IPS-NIHi11 (cell line): ENCODE measurements around the gene IFT52.

ENCODE experiments used
- DNase-seq: peaks from one replicate; pipeline ENCODE4 v3.0.0; 2012; ENCODE audit warnings: mixed read lengths, low spot score

The IFT52 gene, protein sequence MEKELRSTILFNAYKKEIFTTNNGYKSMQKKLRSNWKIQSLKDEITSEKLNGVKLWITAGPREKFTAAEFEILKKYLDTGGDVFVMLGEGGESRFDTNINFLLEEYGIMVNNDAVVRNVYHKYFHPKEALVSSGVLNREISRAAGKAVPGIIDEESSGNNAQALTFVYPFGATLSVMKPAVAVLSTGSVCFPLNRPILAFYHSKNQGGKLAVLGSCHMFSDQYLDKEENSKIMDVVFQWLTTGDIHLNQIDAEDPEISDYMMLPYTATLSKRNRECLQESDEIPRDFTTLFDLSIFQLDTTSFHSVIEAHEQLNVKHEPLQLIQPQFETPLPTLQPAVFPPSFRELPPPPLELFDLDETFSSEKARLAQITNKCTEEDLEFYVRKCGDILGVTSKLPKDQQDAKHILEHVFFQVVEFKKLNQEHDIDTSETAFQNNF

DNA sequence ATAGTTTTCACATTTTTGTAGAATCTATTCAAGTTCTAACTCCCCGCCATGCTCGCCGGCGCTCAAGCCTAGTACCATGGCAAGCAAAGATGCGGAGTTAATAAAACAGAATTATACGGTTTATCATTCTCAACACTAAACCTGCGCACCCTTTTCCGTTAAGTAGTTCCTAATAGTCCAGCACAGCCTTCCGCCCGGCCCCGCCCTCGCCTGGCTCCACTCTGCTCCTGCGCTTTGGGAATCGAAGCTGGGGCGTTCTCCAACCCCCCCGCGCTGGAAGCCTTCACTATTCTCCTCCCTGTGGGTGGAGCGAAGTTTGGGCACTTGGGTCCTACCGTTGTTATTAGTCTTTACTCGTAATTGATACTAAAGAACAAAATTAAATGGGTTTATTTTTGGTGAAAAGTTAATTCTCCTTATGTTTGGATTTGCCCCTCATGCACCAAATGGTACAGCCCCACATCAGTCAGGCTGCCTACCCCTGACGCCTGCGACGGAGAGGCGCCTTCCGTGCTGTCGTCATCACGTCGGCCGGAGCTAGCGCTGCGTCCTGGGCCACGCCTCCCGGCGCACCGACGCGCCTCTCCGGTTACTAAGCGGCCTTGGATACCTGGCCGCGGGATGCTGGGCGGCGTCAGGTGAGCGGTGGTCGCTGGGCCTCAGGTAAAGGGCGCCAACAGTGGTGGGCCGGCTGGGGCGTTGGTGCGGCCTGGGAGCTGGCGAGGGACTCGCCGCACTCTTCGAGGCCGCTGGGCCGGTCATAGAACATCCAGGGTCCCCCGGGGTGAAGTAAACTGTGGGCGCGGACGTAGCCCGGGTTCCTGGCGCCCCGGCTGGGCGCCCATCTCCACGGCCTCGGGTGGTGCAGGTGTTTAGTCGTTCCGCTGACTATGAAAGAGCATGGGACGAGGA is at the start of gene IFT52:
TSS of gene IFT52 (plus strand) at position 546 of the 912 bp plus-strand sequence. CDS start 3,762 bp downstream, outside the sequence.
- DNase-seq, result peak; percentile 97

DNA sequence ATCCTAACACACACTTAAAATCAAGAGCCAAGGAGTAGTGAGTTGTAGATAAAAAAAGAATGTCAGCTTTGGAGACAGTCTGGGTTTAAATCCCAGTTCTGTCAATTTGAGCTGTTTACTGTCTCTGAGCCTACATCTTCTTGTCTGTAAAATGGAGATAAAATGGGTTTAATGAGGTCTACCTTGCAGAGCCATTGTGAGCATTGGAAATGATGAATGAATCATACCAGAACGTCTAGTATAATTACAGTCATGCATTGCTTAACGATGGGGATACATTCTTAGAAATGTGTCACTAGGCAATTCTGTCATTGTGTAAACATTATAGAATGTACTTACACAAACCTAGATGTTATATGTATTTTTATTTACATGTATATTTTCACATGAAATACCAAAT is 49.5 kb upstream of the IFT52 start:
- no peak for DNase-seq

DNA sequence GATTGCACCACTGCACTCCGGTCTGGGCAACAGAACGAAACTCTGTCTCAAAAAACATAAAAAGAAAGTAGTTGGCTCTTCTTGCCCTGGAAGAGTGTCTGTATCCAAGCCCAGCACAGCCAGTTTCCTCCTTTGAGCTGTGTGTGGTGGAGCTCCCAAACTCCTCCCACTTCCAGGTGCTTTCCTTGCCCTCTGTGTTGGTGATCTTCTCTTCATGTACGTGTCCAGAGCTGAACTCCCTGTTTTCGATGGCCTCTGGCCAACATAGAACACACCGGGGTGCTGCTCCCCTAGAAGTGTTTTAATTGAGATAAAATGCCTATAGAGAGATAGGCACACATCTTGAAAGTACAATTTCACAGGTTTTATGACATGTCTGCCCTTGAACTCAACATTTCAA is 48.6 kb upstream of the IFT52 start:
- no peak for DNase-seq

DNA sequence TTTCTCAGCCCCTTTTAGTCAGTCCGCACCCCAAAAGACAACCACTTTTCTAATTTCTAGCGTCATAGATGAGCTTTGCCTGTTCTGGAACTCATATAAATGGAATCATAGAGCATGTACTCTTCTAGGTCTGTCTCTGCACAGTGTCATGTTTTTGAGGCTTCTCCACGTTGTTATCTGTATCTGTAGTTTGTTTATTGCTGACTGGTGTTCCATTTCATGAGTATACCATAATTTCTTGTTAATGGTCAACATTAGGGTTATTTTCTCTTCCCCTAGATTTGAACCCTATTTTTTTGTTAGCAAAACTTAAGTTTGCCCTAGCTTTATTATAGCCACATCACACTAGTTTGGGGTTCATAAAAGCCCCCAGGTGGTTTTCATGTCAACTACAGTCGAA is 48.1 kb upstream of the IFT52 start:
- DNase-seq, result no peak

DNA sequence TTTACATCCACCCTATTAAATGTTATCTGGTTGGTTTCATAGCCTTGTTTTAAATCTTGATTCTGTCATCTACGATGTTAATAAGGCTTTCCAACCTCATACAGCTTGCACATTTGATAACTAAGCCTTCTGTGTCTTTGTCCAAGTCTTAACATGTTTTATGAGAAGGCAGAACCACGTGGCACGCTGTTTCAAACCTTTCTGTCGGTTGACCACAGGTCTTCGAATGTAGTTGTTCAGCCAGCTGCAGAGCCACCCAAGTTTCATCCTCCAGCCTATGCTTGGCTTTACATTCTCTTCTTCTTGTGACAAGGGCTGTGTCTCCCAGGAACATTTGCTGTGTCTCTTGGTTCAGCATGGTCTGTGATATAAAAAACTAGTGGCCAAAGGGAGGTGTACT is 47.6 kb upstream of the IFT52 start:
- DNase-seq, result no peak

DNA sequence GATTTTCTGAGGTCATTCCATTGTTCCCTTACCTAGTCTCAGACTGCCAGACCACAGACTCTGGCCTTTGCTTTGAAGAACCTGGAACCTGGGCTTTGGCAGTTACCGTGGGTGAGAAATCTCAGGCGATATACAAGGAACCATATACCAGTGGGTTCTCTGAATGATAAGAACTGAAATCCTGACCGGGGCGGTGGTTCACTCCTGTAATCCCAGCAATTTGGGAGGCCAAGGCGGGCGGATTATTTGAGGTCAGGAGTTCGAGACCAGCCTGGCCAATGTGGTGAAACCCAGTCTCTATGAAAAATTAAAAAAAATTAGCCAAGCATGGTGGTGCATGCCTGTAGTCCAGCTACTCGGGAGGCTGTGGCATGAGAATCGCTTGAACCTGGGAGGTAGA is 46.2 kb upstream of the IFT52 start:
- no peak for DNase-seq

DNA sequence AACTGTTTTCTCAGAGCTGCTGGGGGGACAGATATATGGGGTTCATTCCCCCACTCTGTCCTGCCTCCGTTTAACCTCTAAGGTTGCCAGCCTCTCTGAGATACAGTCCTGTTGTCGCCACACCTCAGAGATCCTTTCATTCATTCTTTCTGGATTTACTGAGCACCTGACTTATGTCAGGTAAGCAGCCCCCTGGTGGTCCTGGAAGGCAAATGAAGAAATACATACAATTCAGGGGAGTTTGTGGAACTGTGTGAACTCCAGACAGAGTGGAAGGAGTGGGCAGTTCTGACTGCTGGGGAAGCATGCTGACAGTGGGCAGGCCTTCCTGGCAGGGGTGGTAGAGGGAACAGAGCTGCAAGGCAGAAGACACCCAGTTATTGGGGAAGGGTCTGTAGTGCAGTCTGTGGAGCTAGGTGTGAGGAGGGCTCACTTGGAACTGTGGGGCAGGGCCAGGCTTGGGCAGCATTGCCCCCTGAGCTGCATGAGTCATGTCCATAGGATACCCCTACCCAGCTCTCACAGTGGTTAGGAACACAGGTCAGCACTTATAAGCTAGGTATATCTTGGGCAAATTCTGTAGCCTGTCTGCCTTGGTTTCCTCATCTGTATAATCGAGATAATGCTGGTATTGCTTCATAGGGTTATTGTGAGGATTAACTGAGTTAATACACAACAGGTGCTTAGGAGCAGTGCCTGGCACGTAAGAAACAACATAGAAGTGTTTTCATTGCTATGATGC is 44.7 kb upstream of the IFT52 start:
- DNase-seq, result no peak

DNA sequence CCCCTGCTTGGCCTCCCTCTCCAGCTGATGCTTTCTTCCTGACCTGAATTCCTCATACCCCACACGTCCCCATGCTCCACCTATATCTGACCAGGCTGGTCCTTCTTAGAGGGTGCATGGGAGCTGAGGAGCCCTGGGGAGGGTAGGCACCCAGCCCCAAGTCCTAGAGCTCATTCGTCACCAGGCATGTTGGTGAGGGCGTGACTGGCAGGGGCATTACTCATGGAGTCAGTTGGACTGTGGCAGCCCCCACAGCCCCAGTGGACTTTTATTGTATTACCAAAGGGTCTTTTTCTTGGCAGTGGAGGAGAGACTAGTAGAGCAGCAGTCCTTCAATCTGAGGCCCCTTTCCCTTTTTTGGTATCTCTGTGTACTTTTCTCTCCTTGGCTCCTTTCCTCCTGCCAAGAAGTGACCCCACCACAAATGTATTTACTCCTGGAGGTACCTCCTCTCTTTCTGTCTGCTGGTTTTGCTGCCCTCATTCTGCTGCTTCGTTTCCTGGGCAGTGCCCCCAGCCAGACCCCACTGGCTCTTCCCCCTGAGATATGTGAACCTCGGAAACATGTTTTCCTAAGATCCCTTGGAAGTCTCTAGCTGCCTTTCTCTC is 42.4 kb upstream of the IFT52 start:
- no peak for DNase-seq

DNA sequence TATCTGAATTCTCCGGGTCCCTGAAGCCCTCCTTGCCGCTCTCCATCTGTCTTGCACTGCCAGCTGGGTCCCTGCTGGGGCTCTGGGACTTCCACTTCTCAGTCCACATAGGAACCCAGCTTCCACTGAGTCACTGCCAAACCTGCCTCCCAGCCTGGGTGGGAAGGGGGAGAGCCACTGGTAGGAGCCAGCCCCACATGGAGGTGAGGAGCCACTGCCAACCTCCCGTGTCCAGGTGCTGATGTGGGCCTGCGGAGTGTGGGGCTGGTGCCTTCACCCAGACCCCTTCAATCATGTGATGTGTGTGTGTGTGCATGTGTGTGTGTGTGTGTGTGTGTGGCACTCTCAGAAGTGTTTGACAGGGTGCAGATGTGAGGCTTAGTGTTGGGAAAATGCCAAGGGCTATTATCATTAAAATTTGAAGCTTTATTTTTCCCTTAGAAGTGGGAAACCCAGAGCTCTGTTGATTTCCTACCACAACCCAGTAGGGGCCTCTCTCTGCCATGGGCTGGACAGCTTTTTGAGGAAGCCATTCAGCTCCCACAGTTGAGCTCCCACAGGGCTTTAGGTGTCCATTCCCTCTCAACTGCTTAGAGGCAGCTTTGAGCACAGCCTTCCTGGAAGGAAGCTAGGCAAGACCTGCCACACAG is 41.2 kb upstream of the IFT52 start:
- no peak for DNase-seq

DNA sequence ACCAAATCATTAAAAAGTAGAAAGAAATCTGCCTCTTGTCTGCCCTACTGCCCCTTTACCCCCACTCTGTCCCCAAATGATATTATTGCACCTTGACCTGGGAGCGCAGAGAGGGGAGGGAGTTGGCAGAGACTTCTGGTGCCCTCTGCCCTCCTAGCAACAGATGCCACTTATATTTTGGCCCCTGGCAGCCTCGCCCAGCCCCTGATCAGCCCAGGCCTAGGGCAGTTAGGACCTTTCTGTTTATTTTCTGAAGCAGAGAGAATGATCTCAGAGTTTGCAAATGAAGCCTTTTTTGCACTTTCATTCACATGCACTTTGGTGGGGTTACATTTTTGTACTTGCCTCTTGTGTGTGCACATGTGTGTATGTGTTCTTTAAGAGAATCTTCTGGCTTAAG is 40.3 kb upstream of the IFT52 start:
- no peak for DNase-seq

DNA sequence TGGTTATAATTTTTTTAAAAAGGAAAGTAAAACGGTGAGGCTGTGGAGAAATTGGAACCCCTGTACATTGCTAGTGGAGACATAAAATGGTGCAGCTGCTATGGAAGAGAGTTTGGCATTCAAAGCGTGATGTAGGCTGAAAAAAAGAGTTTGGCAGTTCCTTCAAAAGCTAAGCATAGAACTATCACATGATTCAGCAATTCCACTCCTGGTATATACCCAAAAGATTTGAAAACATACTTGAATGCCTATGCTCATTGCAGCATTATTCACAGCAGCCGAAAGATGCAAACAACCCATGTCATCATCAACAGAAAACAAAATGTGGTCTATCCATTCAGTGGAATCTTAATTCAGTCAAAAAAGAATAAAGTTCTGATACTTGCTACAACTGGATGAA is 36.4 kb upstream of the IFT52 start:
- no peak for DNase-seq

DNA sequence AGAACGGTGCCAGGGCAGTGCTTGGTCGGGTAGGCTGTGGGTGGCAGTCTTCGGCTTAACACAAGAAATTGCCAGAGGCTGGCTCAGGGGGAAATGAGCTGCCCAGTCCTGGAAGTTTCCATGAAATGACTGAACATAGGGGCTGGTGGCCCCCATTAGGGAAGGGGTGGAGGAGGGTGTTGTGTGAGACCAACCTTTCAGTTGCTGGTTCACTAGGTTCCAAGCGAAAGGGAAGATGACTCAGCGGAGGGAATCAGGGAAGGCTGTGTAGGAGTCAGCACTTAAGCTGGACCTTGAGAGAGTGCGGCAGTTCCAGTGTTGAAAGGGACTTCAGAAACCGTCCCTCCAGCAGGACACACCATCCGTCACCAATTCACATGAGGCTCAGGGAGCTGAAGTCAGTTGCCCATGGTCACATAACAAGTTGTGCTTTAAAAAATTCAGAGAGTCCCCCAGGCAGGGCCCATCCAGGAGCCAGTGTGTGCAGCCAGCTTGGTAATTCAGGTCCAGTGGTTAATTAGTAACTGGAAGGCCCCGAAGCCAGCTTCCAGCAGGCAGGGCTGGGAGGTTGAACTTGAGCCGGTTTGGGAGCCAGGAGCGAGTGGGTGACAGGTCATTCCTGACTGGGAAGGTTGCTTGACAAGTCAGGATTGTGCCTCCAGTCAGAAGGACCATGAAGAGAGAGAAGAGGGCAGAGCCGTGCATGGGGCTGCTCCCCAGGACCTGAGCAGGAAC is 32.2 kb upstream of the IFT52 start, which contains the start of gene SGK2:
TSS of gene SGK2 (plus strand) at position 616 of the 735 bp plus-strand sequence. CDS start 7,469 bp downstream, outside the sequence.
- no peak for DNase-seq

DNA sequence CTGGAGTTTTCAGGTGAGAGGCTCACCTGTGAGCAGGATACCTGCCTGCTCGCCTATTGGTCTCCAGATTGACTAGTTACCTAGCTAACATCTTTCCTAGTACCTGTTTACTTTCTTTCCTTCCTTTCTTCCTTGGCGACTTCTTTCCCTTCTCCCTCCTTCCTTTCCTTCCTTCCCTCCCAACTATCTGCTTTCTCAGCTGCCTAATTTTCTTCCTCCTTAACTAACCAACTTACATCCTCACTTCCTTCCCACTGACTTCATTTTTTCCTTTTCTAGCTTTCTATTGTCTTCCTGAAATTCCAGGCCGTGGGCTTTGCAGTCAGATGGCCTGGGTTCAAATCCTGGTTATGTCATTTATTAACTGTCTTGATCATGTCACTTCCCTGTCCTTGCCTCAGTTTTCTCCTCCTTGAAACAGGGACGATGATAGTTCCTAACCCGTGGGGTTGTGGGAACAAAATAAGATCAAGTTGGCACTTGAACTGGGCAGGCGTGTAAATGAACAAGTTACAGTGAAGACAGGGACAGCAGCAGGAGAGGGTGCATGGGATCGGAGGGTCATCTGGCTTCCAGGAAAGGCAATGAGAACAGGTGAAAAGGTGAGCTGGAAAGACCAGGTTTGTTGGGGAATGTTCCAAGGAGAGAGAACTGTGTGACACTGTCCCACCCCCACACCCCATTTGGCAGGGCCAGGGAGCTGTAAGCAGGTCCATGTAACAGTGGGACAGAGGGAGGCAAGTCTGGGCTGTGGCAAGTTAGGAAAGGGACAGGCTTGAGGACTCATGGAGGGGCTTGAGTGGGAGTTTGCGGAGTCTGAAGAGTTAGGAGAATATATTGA is 31.4 kb upstream of the IFT52 start:
- DNase-seq, result no peak

DNA sequence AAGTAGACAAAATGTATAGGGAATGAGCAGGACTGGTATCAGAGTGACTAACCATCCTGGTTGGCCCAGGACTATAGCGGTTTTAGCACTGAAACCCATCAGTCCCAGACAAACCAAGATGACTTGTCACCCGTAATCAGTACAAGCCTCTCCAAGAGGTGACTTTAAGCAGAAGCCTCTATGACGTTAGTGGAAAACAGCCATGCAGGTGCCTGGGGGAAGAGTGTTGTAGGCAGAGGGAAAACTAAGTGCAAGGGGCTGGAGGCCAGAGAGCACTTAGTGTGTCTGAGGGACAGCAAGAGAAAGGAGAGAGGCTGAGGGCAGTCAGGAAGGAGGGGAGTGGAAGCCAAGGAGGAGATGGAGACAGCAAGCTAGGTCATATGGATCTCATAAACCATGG is 29.8 kb upstream of the IFT52 start:
- no peak for DNase-seq

DNA sequence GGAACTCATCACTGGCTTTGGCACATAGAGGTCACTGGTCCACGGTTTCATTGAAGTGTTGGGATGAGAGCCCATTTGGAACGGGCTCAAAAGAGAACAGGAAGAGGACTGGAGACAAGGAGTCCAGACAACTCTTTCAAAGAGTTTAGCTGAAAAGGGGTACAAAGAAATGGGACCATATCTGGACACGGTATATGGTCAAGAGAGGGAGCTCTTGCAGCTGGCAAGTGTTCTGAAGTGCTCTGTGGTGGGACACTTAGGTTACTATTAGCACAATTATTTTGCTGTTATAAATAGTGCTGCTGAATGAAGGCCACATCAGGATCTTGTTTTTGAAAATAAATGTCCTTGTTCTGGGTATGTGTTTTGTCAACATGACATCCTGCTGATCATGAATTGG is 27.3 kb upstream of the IFT52 start:
- no peak for DNase-seq

DNA sequence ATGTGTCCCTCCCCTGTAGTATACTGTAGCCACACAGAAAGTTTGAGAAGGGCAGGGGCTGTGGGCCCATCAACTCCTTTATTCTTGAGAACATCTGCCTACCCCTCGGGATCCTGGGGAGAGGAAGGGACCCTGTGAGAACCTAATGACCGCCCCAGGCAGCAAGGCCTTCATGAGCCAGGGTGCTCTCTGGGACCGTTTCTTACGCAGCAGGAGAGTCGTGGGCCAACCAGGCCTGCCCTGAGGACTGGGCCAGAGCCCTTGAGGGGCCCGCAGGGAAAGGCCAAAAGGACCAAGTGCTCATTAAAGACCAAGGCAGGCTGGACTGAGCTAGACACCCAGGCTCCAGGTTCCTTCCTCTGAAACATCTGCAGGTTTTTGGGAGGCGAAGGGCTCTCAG is 26.7 kb upstream of the IFT52 start:
- DNase-seq, result no peak

DNA sequence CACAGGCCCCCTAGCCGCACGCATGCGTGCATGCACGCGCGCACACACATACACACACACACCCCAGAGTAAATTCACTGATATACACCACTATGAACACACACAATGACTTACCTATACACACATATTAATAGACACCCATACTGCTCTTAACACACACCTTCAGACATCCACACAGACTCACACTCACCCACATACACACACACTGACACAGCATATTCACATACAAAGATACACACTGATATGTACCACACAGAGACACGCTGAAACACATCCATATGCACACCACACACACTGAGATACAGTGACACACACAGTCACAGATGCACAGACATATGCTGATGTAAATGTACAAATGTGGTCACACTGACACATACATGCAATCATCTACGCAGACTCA is 26.3 kb upstream of the IFT52 start:
- DNase-seq, result no peak

DNA sequence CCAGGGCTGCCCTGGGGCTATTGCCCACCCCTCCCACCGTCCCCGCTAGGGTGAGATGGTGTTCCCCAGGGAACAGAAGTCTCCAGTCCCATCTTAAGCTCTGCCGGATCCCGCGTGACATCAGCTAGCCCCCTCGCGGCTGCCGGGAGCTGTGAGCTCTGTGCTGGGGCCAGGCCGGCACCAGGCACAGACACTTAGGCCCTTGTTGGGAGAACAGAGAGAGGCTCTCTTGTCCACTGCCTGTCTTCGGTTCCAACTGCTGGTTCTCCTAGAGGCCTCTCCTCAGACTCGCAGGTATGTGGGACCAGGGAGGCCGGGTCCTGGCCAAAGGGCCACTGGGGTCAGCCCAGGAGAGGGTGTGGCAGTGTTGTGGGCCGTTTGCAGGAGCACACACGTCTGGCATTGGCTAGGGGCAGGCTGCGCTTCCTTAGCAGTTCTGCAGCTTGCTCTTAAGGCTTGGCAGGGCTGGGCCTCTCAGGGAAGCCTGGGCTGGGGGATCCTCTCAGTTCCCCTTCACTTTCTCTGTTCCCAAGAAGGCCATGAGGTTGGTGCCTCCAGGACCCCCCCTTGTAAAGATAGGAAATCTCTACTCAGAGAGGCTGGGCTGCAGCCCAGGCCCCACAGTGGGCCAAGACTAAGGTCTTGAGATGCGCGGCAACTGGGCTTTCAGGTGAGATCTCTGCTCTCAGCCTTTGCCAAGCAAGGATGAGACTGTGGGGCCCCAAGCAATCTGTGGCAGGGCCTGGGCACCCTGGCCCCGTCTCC is 25.6 kb upstream of the IFT52 start:
- DNase-seq, result no peak

DNA sequence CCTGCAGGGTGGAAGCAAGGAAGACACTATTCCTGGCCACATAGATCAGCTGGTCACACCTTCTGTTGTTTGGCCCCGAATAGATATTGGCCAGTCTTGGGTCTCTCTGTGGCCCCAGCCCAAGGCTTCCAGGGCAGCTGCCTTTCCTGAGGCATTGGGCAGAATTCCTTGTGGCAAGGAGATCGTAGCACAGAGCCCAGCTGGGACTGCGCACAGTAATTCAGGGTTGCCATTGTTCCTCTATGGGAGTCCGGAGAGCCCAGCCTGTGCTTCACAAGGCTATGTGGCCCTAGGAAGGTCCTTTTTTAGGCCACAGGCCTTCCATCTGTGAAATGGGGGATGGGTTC is 25.0 kb upstream of the IFT52 start:
- no peak for DNase-seq
